Astrocyte (in vitro differentiated cells and primary cell): ENCODE results near the gene BEND6.

ENCODE experiments used
- EZH2 ChIP-seq: IDR thresholded peaks from 2 replicates; pipeline ENCODE4 v1.6.1; 2012; ENCODE audit warnings: mild to moderate bottlenecking, low read length, inconsistent platforms; ENCODE audit not compliant: insufficient read depth
- TF ChIP-seq, protein P1 (sequence below): IDR thresholded peaks from 2 replicates; pipeline ENCODE4 v1.5.1; 2011; ENCODE audit warnings: low read depth, mild to moderate bottlenecking, inconsistent platforms, low read length, moderate library complexity; ENCODE audit not compliant: insufficient read depth

- TF ChIP-seq, protein P1, sequence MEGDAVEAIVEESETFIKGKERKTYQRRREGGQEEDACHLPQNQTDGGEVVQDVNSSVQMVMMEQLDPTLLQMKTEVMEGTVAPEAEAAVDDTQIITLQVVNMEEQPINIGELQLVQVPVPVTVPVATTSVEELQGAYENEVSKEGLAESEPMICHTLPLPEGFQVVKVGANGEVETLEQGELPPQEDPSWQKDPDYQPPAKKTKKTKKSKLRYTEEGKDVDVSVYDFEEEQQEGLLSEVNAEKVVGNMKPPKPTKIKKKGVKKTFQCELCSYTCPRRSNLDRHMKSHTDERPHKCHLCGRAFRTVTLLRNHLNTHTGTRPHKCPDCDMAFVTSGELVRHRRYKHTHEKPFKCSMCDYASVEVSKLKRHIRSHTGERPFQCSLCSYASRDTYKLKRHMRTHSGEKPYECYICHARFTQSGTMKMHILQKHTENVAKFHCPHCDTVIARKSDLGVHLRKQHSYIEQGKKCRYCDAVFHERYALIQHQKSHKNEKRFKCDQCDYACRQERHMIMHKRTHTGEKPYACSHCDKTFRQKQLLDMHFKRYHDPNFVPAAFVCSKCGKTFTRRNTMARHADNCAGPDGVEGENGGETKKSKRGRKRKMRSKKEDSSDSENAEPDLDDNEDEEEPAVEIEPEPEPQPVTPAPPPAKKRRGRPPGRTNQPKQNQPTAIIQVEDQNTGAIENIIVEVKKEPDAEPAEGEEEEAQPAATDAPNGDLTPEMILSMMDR: peak; percentile 44
- TF ChIP-seq EZH2: no peak
Observed at GRCh38 chr6:56955171-56956155, 556 bp downstream of the BEND6 start.
